Measurements from ENCODE around the gene EIF6. TPM values are rescaled to one million over a fixed set of nuclear protein-coding genes. Genes with fewer than 3 reads are reported as not detected.

Gene EIF6
- total RNA-seq, 1 donor from 2014 or later = 72.6 TPM

DNA sequence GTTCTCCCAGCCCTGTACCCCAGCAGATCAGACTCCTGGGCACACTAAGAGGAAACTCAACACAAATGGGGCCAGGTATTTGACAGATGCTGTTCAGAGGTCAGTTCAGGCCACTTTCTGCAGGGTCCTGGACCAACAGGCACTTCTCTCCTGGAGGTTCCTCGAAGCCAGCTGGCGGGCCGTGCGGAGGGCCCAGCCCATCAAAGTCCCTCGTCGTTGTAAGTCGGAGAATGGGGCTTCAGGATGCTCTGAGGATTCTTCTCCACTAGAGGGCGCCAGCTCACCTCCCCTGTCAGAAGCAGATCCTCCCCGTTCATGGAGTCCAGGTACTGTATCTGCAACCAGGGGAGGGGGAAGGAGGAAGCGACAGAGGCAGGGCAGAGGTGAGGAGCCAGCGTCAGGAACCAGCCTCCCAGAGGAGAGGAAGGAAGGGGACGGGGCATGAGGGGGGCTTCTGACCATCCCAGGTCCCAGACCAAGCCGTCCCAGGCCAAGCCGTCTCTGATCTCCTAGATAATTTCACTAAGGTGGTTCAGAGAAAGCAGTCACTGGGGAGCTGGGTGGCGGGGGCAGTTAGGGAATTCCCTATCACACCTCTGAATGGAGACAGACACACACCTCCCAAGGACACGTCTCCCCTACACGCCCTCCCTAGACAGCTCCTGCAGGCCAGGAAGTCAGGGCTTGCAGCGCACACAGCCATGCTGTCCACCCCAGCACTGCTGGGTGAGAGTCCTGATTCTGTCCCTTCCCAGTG, 19.3 kb upstream of the EIF6 start:
- peak; percentile 77 for DNase-seq
- ATAC-seq = peak; percentile 81 to 85
- Histone ChIP-seq H3K27me3 (ENCODE audit: low read depth) (no peaks in the 10 kb centered on the region), H3K9me3 (no peaks in the 10 kb centered on the region), H3K27ac (no peak overlapping the region), H3K4me1 (peaks cover 6% of the 10 kb centered on the region), H3K4me3 (no peak overlapping the region), H3K36me3 (peaks cover 15% of the 10 kb centered on the region)
- TF ChIP-seq, protein P1, sequence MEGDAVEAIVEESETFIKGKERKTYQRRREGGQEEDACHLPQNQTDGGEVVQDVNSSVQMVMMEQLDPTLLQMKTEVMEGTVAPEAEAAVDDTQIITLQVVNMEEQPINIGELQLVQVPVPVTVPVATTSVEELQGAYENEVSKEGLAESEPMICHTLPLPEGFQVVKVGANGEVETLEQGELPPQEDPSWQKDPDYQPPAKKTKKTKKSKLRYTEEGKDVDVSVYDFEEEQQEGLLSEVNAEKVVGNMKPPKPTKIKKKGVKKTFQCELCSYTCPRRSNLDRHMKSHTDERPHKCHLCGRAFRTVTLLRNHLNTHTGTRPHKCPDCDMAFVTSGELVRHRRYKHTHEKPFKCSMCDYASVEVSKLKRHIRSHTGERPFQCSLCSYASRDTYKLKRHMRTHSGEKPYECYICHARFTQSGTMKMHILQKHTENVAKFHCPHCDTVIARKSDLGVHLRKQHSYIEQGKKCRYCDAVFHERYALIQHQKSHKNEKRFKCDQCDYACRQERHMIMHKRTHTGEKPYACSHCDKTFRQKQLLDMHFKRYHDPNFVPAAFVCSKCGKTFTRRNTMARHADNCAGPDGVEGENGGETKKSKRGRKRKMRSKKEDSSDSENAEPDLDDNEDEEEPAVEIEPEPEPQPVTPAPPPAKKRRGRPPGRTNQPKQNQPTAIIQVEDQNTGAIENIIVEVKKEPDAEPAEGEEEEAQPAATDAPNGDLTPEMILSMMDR (IDR thresholded peaks at IDR 0.05) = peak; percentile 95
- intact Hi-C loops (cut with DNase I) = no loop called here

GRCh38 chr20:35303382-35303734, 18.8 kb upstream of the EIF6 start:
- H3K27ac ChIP-seq = no peak overlapping the region
- H3K9me3 ChIP-seq = no peaks in the 10 kb centered on the region
- H3K27me3 ChIP-seq (ENCODE audit: low read depth) = no peaks in the 10 kb centered on the region
- peaks cover 15% of the 10 kb centered on the region for H3K36me3 ChIP-seq
- DNase-seq (no peak), ATAC-seq (no peak)
- peaks cover 6% of the 10 kb centered on the region for H3K4me1 ChIP-seq
- TF ChIP-seq, protein P1 (IDR thresholded peaks at IDR 0.05) = no peak
- no peak overlapping the region for H3K4me3 ChIP-seq
- intact Hi-C loops (cut with DNase I) = no loop called here

GRCh38 chr20:35302421-35303335, 18.1 kb upstream of the EIF6 start:
- DNase-seq = no peak
- Histone ChIP-seq H3K4me3 (no peak overlapping the region), H3K4me1 (peaks cover 6% of the 10 kb centered on the region), H3K9me3 (no peaks in the 10 kb centered on the region), H3K27ac (no peak overlapping the region), H3K36me3 (peaks cover 15% of the 10 kb centered on the region), H3K27me3 (ENCODE audit: low read depth) (no peaks in the 10 kb centered on the region)
- no peak for ATAC-seq
- TF ChIP-seq, protein P1 (IDR thresholded peaks at IDR 0.05) = no peak
- intact Hi-C loops (cut with DNase I) = no loop called here

GRCh38 chr20:35301426-35301825, 16.9 kb upstream of the EIF6 start:
- Histone ChIP-seq H3K36me3 (peaks cover 9% of the 10 kb centered on the region), H3K27ac (no peak overlapping the region)
- intact Hi-C loops (cut with DNase I) = no loop called here

More at GRCh38 chr20:35301426-35301825, 16.9 kb upstream of the EIF6 start:
- DNase-seq (no peak), ATAC-seq (no peak)
- H3K4me1 ChIP-seq = peaks cover 6% of the 10 kb centered on the region
- H3K27me3 ChIP-seq (ENCODE audit: low read depth) = peaks cover under 1% of the 10 kb centered on the region
- H3K4me3 ChIP-seq = no peak overlapping the region
- TF ChIP-seq, protein P1 (IDR thresholded peaks at IDR 0.05) = no peak
- no peaks in the 10 kb centered on the region for H3K9me3 ChIP-seq

Data from lower lobe of right lung (tissue), 2 donors.